Fibroblast of villous mesenchyme (primary cell): ENCODE results near the gene IRF9. TPM values are rescaled to one million over a fixed set of nuclear protein-coding genes. Genes with fewer than 3 reads are reported as not detected.

ENCODE experiments used
- DNase-seq: peaks from one replicate; pipeline ENCODE4 v3.0.0-alpha.2; 2010; ENCODE audit warnings: low read depth
- H3K4me3 ChIP-seq: 2 replicates; pipeline ENCODE4 v1.5.1; 2011; ENCODE audit warnings: low read depth, mild to moderate bottlenecking, low read length
- small RNA-seq: library from RNA; depleted of rRNA; stranded (forward); fragments of <200 nt; gene quantifications from one replicate; pipeline ENCODE3, GENCODE V24; 2012
- total RNA-seq: library from RNA; depleted of rRNA; stranded (reverse); fragments of >200 nt; gene quantifications from 2 replicates; pipeline ENCODE4 v1.2.3, GENCODE V29; 2012
- TF ChIP-seq, protein P1 (sequence below): IDR thresholded peaks from 2 replicates; pipeline ENCODE4 v1.5.1; 2012; ENCODE audit warnings: low read depth, mild to moderate bottlenecking, low read length; ENCODE audit not compliant: insufficient read depth

IRF9 gene
- total RNA-seq, 1 donor = 96.7 TPM

- H3K4me3 ChIP-seq = peak overlapping the region; percentile 77
- DNase-seq = no peak
- TF ChIP-seq, protein P1, sequence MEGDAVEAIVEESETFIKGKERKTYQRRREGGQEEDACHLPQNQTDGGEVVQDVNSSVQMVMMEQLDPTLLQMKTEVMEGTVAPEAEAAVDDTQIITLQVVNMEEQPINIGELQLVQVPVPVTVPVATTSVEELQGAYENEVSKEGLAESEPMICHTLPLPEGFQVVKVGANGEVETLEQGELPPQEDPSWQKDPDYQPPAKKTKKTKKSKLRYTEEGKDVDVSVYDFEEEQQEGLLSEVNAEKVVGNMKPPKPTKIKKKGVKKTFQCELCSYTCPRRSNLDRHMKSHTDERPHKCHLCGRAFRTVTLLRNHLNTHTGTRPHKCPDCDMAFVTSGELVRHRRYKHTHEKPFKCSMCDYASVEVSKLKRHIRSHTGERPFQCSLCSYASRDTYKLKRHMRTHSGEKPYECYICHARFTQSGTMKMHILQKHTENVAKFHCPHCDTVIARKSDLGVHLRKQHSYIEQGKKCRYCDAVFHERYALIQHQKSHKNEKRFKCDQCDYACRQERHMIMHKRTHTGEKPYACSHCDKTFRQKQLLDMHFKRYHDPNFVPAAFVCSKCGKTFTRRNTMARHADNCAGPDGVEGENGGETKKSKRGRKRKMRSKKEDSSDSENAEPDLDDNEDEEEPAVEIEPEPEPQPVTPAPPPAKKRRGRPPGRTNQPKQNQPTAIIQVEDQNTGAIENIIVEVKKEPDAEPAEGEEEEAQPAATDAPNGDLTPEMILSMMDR = no peak
These were observed 53.0 kb downstream of the IRF9 start for GRCh38 chr14:24213866-24214662.

DNA sequence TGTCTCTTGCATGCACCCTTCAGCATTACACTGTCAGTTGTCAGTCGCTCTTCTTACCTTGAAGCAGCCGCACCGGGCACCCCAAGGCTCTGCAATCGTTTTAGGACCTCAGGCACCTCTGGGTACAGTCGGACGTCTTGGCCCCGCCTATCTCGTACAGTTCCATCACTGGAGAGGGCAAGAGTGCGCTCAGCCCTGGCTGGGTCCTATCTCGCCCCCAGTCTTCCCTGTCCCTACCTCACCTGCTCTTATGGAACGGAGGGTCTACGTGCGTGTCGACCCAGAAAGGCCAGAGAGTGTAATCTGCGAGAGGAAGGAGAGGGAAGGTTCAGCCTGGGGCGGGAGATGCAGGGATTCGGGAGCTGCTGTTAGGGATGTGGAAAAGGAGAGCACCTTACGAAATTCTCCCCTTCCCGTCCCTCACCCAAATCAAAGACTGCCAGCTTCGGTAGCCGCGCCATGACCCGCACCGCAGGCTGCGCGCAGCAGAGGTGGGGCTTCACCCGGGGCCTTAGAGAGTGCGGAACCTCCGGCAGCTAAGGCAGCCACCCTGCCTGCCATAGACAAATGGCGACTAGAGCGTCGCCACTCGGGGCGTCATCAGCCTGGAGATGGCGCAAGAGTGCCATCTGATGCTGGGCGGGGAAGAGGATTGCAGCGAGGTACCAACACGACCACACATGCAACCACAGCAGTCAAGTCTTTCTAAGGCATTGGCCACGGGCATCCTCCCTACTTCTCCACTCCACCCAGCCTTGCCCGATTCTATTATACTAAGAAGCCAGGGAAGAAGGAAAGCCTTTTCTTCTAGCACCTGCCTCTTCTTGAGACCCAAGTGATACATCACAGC is 54.7 kb downstream of the IRF9 start, which contains the start of gene MDP1:
Gene MDP1, minus strand, starts transcription at position 572 of the 850 bp plus-strand sequence. Its CDS starts 111 bp downstream, at position 461.
- peak; percentile 87 for DNase-seq
- H3K4me3 ChIP-seq = peak within 1 kb of the TSS; percentile 91
- TF ChIP-seq, protein P1 = peak; percentile 43

Small RNA genes lying within 50 kb of the gene (small RNA-seq; reads per million reads assigned to genes)
- not detected for gene AL136295.4
- gene CHMP4A = not detected
- gene IPO4 = 0.28 reads per million
- gene IRF9 = not detected
- not detected for gene MDP1
- gene RNA5SP383 = not detected

Other genes with a start within 250 kb of the IRF9 start
- gene DHRS4, start 207.5 kb upstream of the IRF9 start, total RNA-seq = 38.3 and 39.7 TPM in 2 replicates
- gene DHRS4L2, start 172.3 kb upstream of the IRF9 start, total RNA-seq = 11.7 and 13.2 TPM in 2 replicates
- gene CARMIL3, start 109.3 kb upstream of the IRF9 start, total RNA-seq = not detected in 2 replicates
- gene CPNE6, start 89.7 kb upstream of the IRF9 start, total RNA-seq = not detected in 2 replicates
- 13.0 and 33.2 TPM in 2 replicates for gene PCK2, start 67.0 kb upstream of the IRF9 start, total RNA-seq
- 45.1 and 47.9 TPM in 2 replicates for gene DCAF11, start 46.5 kb upstream of the IRF9 start, total RNA-seq
- 0.86 and 1.3 TPM in 2 replicates for gene NRL, start 46.3 kb upstream of the IRF9 start, total RNA-seq
- gene FITM1, start 30.6 kb upstream of the IRF9 start, total RNA-seq = not detected in 2 replicates
- 95.7 and 147 TPM in 2 replicates for gene PSME1, start 25.1 kb upstream of the IRF9 start, total RNA-seq
- gene EMC9, start 19.7 kb upstream of the IRF9 start, total RNA-seq = 9.9 and 17.4 TPM in 2 replicates
- 141 and 151 TPM in 2 replicates for gene PSME2, start 14.7 kb upstream of the IRF9 start, total RNA-seq
- 37.4 and 38.0 TPM in 2 replicates for gene RNF31, start 13.8 kb upstream of the IRF9 start, total RNA-seq
- 4.2 and 4.7 TPM in 2 replicates for gene REC8, start 10.8 kb downstream of the IRF9 start, total RNA-seq
- gene IPO4, start 27.6 kb downstream of the IRF9 start, total RNA-seq = 39.6 and 41.9 TPM in 2 replicates
- 64.4 and 96.3 TPM in 2 replicates for gene TM9SF1, start 34.2 kb downstream of the IRF9 start, total RNA-seq
- gene TSSK4, start 44.4 kb downstream of the IRF9 start, total RNA-seq = under 0.01 and 0.32 TPM in 2 replicates
- 13.8 and 15.8 TPM in 2 replicates for gene CHMP4A, start 52.2 kb downstream of the IRF9 start, total RNA-seq
- 8.6 and 15.5 TPM in 2 replicates for gene MDP1, start 54.8 kb downstream of the IRF9 start, total RNA-seq
- 114 and 128 TPM in 2 replicates for gene NEDD8, start 71.1 kb downstream of the IRF9 start, total RNA-seq
- gene GMPR2, start 71.7 kb downstream of the IRF9 start, total RNA-seq = 76.7 and 87.7 TPM in 2 replicates
- gene TINF2, start 81.4 kb downstream of the IRF9 start, total RNA-seq = 43.2 and 60.9 TPM in 2 replicates
- gene TGM1, start 101.9 kb downstream of the IRF9 start, total RNA-seq = 0.64 and 2.2 TPM in 2 replicates
- 25.8 and 28.1 TPM in 2 replicates for gene RABGGTA, start 110.3 kb downstream of the IRF9 start, total RNA-seq
- 8.7 and 13.8 TPM in 2 replicates for gene DHRS1, start 138.5 kb downstream of the IRF9 start, total RNA-seq
- gene NOP9, start 138.6 kb downstream of the IRF9 start, total RNA-seq = 24.5 and 29.4 TPM in 2 replicates
- gene CIDEB, start 146.7 kb downstream of the IRF9 start, total RNA-seq = 1.3 and 3.0 TPM in 2 replicates
- 3.9 and 6.8 TPM in 2 replicates for gene LTB4R2, start 148.9 kb downstream of the IRF9 start, total RNA-seq
- gene LTB4R, start 150.2 kb downstream of the IRF9 start, total RNA-seq = 1.3 and 1.6 TPM in 2 replicates
- gene ADCY4, start 173.8 kb downstream of the IRF9 start, total RNA-seq = 4.2 and 18.1 TPM in 2 replicates
- 0.32 and 3.9 TPM in 2 replicates for gene RIPK3, start 178.7 kb downstream of the IRF9 start, total RNA-seq
- gene NFATC4, start 206.9 kb downstream of the IRF9 start, total RNA-seq = 56.4 and 68.2 TPM in 2 replicates
- 11.6 and 15.5 TPM in 2 replicates for gene NYNRIN, start 237.7 kb downstream of the IRF9 start, total RNA-seq